ENCODE data around the gene GUCY2F.

Gene GUCY2F

DNA sequence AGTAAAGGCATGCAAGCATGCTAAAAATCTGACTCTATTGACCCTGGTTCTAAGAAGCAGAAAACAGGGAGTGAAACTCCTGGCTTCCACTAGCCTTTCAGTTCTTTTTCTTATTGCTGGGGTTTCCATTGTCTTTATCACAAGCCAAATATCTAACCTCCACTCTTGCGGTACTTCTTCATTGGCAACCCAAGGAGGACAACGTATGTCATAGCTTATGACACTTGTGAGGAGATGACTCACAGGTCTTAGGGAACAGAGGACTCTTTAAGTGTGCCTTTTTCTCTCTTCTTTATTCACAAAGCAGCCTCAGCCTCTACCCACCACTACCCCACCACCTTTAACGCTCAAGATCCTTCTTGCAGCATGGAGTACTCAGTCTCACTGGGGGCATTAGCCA, 124.2 kb downstream of the GUCY2F start:
- in situ Hi-C loops (cut with MboI; ENCODE audit: low sequenced_read_pairs, unreplicated experiment) = no loop called here
- DNase-seq (ENCODE audit: low spot score) = no peak
- TF ChIP-seq, protein P1, sequence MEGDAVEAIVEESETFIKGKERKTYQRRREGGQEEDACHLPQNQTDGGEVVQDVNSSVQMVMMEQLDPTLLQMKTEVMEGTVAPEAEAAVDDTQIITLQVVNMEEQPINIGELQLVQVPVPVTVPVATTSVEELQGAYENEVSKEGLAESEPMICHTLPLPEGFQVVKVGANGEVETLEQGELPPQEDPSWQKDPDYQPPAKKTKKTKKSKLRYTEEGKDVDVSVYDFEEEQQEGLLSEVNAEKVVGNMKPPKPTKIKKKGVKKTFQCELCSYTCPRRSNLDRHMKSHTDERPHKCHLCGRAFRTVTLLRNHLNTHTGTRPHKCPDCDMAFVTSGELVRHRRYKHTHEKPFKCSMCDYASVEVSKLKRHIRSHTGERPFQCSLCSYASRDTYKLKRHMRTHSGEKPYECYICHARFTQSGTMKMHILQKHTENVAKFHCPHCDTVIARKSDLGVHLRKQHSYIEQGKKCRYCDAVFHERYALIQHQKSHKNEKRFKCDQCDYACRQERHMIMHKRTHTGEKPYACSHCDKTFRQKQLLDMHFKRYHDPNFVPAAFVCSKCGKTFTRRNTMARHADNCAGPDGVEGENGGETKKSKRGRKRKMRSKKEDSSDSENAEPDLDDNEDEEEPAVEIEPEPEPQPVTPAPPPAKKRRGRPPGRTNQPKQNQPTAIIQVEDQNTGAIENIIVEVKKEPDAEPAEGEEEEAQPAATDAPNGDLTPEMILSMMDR (IDR thresholded peaks at IDR 0.05; ENCODE audit: borderline replicate concordance, control extremely low read depth, extremely low read depth, insufficient read depth, missing control alignments) = no peak

GRCh38 chrX:109356684-109357083, 125.2 kb downstream of the GUCY2F start:
- no peak for DNase-seq (ENCODE audit: low spot score)
- TF ChIP-seq, protein P1 (IDR thresholded peaks at IDR 0.05; ENCODE audit: borderline replicate concordance, control extremely low read depth, extremely low read depth, insufficient read depth, missing control alignments) = no peak
- in situ Hi-C loops (cut with MboI; ENCODE audit: low sequenced_read_pairs, unreplicated experiment) = no loop called here

GRCh38 chrX:109352066-109352588, 129.8 kb downstream of the GUCY2F start:
- no peak for DNase-seq (ENCODE audit: low spot score)
- in situ Hi-C loops (cut with MboI; ENCODE audit: low sequenced_read_pairs, unreplicated experiment) = no loop called here

DNA sequence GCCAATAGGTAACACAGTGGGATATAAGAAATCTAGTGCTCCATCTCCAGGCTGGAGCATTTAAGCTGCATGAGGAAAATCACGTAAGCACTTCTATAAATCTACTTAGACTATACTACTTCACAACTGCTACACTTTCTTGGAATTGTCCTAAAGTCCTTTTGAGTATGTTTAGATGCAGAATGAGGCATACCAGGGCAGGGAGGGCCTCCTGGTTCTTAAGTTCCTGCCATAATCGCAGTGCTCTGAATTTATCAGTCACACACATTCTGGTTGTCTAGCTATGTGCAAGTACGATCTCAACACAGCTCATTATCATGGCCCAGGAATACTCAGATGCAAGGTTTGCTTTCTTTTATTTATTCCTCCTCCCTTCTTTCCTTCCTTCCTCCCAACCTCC, 130.3 kb downstream of the GUCY2F start:
- TF ChIP-seq, protein P1 (IDR thresholded peaks at IDR 0.05; ENCODE audit: borderline replicate concordance, control extremely low read depth, extremely low read depth, insufficient read depth, missing control alignments) = no peak
- in situ Hi-C loops (cut with MboI; ENCODE audit: low sequenced_read_pairs, unreplicated experiment) = no loop called here
- DNase-seq (ENCODE audit: low spot score) = no peak

More at GRCh38 chrX:109352066-109352588, 129.8 kb downstream of the GUCY2F start:
- TF ChIP-seq, protein P1 (IDR thresholded peaks at IDR 0.05; ENCODE audit: borderline replicate concordance, control extremely low read depth, extremely low read depth, insufficient read depth, missing control alignments) = no peak

DNA sequence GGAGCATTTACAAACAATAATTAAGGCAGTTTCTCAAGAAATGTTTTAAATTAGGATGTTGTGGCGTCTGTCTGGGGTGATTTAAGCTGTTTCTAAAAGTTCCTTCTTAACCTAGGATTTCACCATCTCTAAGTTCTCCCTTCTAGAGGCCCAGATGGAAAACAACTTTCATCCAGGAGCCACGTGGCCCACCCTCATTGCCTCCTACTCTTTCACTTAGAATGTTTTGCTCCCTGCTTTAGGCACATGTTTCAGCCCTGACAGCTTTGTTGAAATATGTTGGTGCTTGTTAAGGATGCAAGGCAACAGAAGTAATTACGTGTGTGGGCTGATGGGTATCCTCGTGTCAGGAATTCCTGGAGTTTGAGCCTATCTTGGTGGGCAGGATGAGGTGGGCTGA, 131.3 kb downstream of the GUCY2F start:
- no peak for DNase-seq (ENCODE audit: low spot score)
- in situ Hi-C loops (cut with MboI; ENCODE audit: low sequenced_read_pairs, unreplicated experiment) = no loop called here
- TF ChIP-seq, protein P1 (IDR thresholded peaks at IDR 0.05; ENCODE audit: borderline replicate concordance, control extremely low read depth, extremely low read depth, insufficient read depth, missing control alignments) = no peak

DNA sequence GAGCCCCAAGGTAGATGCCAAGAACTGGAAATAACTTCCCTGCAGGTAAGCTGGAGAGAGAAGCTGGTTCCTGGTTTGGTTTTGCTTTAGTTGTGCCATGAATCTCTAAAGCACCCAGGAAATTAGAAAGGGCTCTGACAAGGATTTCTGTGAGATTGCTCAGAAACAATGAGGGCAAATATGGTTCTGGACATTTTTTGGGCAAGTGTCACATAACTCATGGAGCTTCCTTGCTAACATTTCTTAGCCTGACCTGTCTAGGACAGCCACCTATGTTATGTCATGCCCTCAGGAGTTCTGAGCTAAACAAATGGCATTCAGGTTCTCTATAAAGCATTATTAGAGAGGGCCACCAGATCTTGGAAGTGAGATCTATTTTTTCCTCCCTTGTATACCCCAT, 131.8 kb downstream of the GUCY2F start:
- DNase-seq (ENCODE audit: low spot score) = no peak
- in situ Hi-C loops (cut with MboI; ENCODE audit: low sequenced_read_pairs, unreplicated experiment) = no loop called here
- TF ChIP-seq, protein P1 (IDR thresholded peaks at IDR 0.05; ENCODE audit: borderline replicate concordance, control extremely low read depth, extremely low read depth, insufficient read depth, missing control alignments) = no peak

All from GM13976 (cell line).